HepG2 (cell line): Measurements from ENCODE around the gene SERPINF2. TPM values are rescaled to one million over a fixed set of nuclear protein-coding genes. Genes with fewer than 3 reads are reported as not detected.
"Not testable (repeated sequence)": the region's sequence is repeated elsewhere in the genome, so short reads cannot be mapped to it uniquely, and the experiment has no call there.

Experiments
- ATAC-seq: fragments of 200-7000 bp; cut with Tn5 transposase; 3 replicates; pipeline ENCODE4 v1.9.1; 2020; ENCODE audit warnings: mild to moderate bottlenecking, moderate library complexity
- BruUV-seq: library from RNA; stranded (reverse); fragments of 400-500 nt; replicated peaks from 2 replicates; lab custom pipeline; 2021; lab: Mats Ljungman, UMichigan
- CTCF ChIA-PET: fragments of 300-600 bp; formaldehyde crosslinking; extraction: SDS; loops from one replicate; lab custom pipeline; 2021; ENCODE audit warnings: low total read pairs, inconsistent platforms, low intra/inter-chr PET ratio; lab: Yijun Ruan, JAX
- POLR2A ChIA-PET: fragments of 350-600 bp; sonication (Branson Sonifier 250); formaldehyde crosslinking; loops from one replicate; lab custom pipeline; 2020; ENCODE audit warnings: antibody characterized with exemption, inconsistent platforms; lab: Yijun Ruan, JAX
- DNase-seq: peaks from one replicate; pipeline ENCODE4 v3.0.0-alpha.2; 2015; ENCODE audit warnings: low spot score
- FAIRE-seq: peaks from 3 replicates; lab custom pipeline; 2011; peaks lifted over from hg19 to GRCh38; lab: Jason Lieb, UNC
- H2AFZ ChIP-seq: one replicate; pipeline ENCODE4 v1.6.1; 2011; ENCODE audit warnings: low read length, inconsistent platforms
- H3K27ac ChIP-seq: fragments of 300-600 bp; 3 replicates; pipeline ENCODE4 v1.8.0; 2011; ENCODE audit warnings: mixed run types, mild to moderate bottlenecking, mixed read lengths, low read length, inconsistent platforms; ENCODE audit not compliant: insufficient read depth; ENCODE audit errors: extremely low read length
- H3K27me3 ChIP-seq, 2 experiments: fragments of 200-600 bp in 1 of 2; 2 replicates in 1 of 2; 3 replicates in 1 of 2; pipeline versions ENCODE4 v1.6.0 to v1.8.0; 2011; ENCODE audit warnings: low read length in 2 of 2, mild to moderate bottlenecking in 2 of 2, moderate library complexity in 2 of 2, inconsistent platforms in 1 of 2; ENCODE audit not compliant: insufficient read depth in 2 of 2, control insufficient read depth in 1 of 2
- H3K36me3 ChIP-seq, 2 experiments: fragments of 200-600 bp in 1 of 2; replicated peaks in 1 of 2; 2 replicates in 1 of 2; 3 replicates in 1 of 2; pipeline versions ENCODE4 v1.5.1 to v1.8.0; 2011; ENCODE audit warnings: low read length in 2 of 2, inconsistent platforms in 1 of 2; ENCODE audit not compliant: insufficient read depth in 2 of 2, control insufficient read depth in 1 of 2
- H3K4me1 ChIP-seq: 2 replicates; pipeline ENCODE4 v1.5.1; 2012; ENCODE audit warnings: low read length, inconsistent platforms; ENCODE audit not compliant: insufficient read depth
- H3K4me2 ChIP-seq: 2 replicates; pipeline ENCODE4 v1.6.0; 2011; ENCODE audit warnings: low read depth, low read length, inconsistent platforms
- H3K4me3 ChIP-seq, 3 experiments: fragments of 200-600 bp in 1 of 3; sonication (generic), shearing (Covaris generic) in 1 of 3; replicated peaks in 1 of 3; 2 replicates each; pipeline ENCODE4 v1.5.1; 2011 to 2016; ENCODE audit warnings: low read length in 3 of 3, inconsistent platforms in 2 of 3, low read depth in 2 of 3, mild to moderate bottlenecking in 2 of 3, control low read depth in 1 of 3, mixed read lengths in 1 of 3; ENCODE audit not compliant: insufficient read depth in 1 of 3
- H3K79me2 ChIP-seq: one replicate; pipeline ENCODE4 v1.6.1; 2011; ENCODE audit warnings: low read length, inconsistent platforms; ENCODE audit not compliant: insufficient read depth
- H3K9ac ChIP-seq: 2 replicates; pipeline ENCODE4 v1.6.0; 2011; ENCODE audit warnings: mild to moderate bottlenecking, low read depth, low read length, inconsistent platforms; ENCODE audit not compliant: insufficient read depth
- H3K9me3 ChIP-seq: 2 replicates; pipeline ENCODE4 v1.5.1; 2012; ENCODE audit warnings: mild to moderate bottlenecking, low read length
- H4K20me1 ChIP-seq: 2 replicates; pipeline ENCODE4 v1.6.0; 2011; ENCODE audit warnings: inconsistent platforms, mild to moderate bottlenecking, low read length, moderate library complexity; ENCODE audit not compliant: insufficient read depth
- AGO2 ChIP-seq: fragments of 200-400 bp; formaldehyde crosslinking; optimal IDR thresholded peaks from 2 replicates; pipeline ENCODE3; 2017; ENCODE audit warnings: mild to moderate bottlenecking, low read depth, low read length, moderate library complexity
- ATF7 ChIP-seq, 2 experiments: fragments of 450-650 bp in 1 of 2; sonication (generic) in 1 of 2; formaldehyde crosslinking in 1 of 2; IDR thresholded peaks; 2 replicates each; pipeline versions ENCODE4 v1.4.0 to v1.6.1; 2016 to 2020; ENCODE audit warnings: antibody characterized with exemption in 1 of 2, mild to moderate bottlenecking in 1 of 2, missing genetic modification reagents in 1 of 2
- HNRNPL ChIP-seq: fragments of 200-400 bp; formaldehyde crosslinking; IDR thresholded peaks from 2 replicates; pipeline ENCODE4 v1.6.1; 2017; ENCODE audit warnings: mild to moderate bottlenecking, low read depth, low read length
- KMT2A ChIP-seq: sonication (generic); formaldehyde crosslinking; IDR thresholded peaks from 2 replicates; pipeline ENCODE4 v1.4.0; 2020; ENCODE audit warnings: missing genetic modification reagents
- NCOA2 ChIP-seq: sonication (generic); formaldehyde crosslinking; IDR thresholded peaks from 2 replicates; pipeline ENCODE4 v1.8.0; 2022; ENCODE audit warnings: inconsistent platforms
- XRCC5 ChIP-seq: fragments of 200-400 bp; formaldehyde crosslinking; optimal IDR thresholded peaks from 2 replicates; pipeline ENCODE3; 2017; ENCODE audit warnings: mild to moderate bottlenecking, low read length
- ZFP90 ChIP-seq: sonication (generic); formaldehyde crosslinking; IDR thresholded peaks from 2 replicates; pipeline ENCODE4 v1.8.0; 2022; ENCODE audit warnings: missing genetic modification reagents, mild to moderate bottlenecking, inconsistent platforms, borderline replicate concordance
- ZMYM2 ChIP-seq: sonication (generic); formaldehyde crosslinking; IDR thresholded peaks from 2 replicates; pipeline ENCODE4 v1.8.0; 2022; ENCODE audit warnings: mild to moderate bottlenecking, missing genetic modification reagents
- ZMYM3 ChIP-seq: sonication (generic); formaldehyde crosslinking; IDR thresholded peaks from 2 replicates; pipeline ENCODE4 v1.5.1; 2020; ENCODE audit warnings: mild to moderate bottlenecking, missing genetic modification reagents
- ZNF207 ChIP-seq: fragments of 450-650 bp; IDR thresholded peaks from 2 replicates; pipeline ENCODE4 v1.6.1; 2016; ENCODE audit warnings: antibody characterized with exemption, borderline replicate concordance
- ZNF562 ChIP-seq: sonication (generic); formaldehyde crosslinking; IDR thresholded peaks from 2 replicates; pipeline ENCODE4 v1.8.0; 2022; ENCODE audit warnings: missing genetic modification reagents, borderline replicate concordance
- ZNF891 ChIP-seq: sonication (generic); formaldehyde crosslinking; IDR thresholded peaks from 2 replicates; pipeline ENCODE4 v1.5.0; 2020; ENCODE audit warnings: mild to moderate bottlenecking, missing genetic modification reagents
- WGBS: methylation state at CpG from one replicate; pipeline ENCODE4 v1.1.6; 2017; ENCODE audit warnings: low lambda C conversion rate; 5-methylcytosine and 5-hydroxymethylcytosine counted together
- in situ Hi-C: cut with HindIII; loops from 2 replicates; pipeline ENCODE4 v1.10.0; 2017; ENCODE audit warnings: low pct_unique_long_range_greater_than_20kb; ENCODE audit not compliant: extremely low pct_ligation_motif_present
- intact Hi-C: fragments of 100-400 bp; cut with micrococcal nuclease; formaldehyde crosslinking; loops from one replicate; pipeline ENCODE4 v1.10.0; 2022; ENCODE audit not compliant: unreplicated experiment
- polyA plus RNA-seq, 8 experiments: library from polyadenylated mRNA; depleted of rRNA in 3 of 8; stranded (reverse) in 7 of 8; unstranded in 1 of 8; fragments of >200 nt; fragmentation: Illumina TruSeq in 4 of 8; extraction: Trizol in 4 of 8; gene quantifications; 2 replicates each; pipeline versions ENCODE4 v1.2.1 to v1.2.3, GENCODE V29; 2011 to 2016; ENCODE audit warnings: low read depth in 4 of 8, missing spikeins in 1 of 8, mixed read lengths in 1 of 8; ENCODE audit not compliant: insufficient read depth in 1 of 8
- total RNA-seq, 5 experiments: library from RNA; depleted of rRNA; stranded (reverse); fragments of >200 nt; fragmentation: Illumina TruSeq; extraction: Trizol; gene quantifications; 2 replicates each; pipeline ENCODE4 v1.2.3, GENCODE V29; 2016; ENCODE audit warnings: low read depth in 1 of 5
- TF ChIP-seq, protein P1 (sequence below): sonication (generic); formaldehyde crosslinking; IDR thresholded peaks from 2 replicates; pipeline ENCODE4 v1.5.0; 2020; ENCODE audit warnings: missing genetic modification reagents
- TF ChIP-seq, protein P2 (sequence below): sonication (generic); formaldehyde crosslinking; IDR thresholded peaks from 2 replicates; pipeline ENCODE4 v1.5.1; 2020; ENCODE audit warnings: mild to moderate bottlenecking, moderate library complexity, missing genetic modification reagents
- TF ChIP-seq, protein P3 (sequence below): IDR thresholded peaks from 2 replicates; pipeline ENCODE4 v1.6.1; 2016; ENCODE audit warnings: mild to moderate bottlenecking, missing biosample characterization, missing genetic modification reagents

SERPINF2 gene
- total and polyA plus RNA-seq, 2 of the 13 experiments (the other 11 are each of a cell fraction or from before 2014, with no cell fraction given) = 309 to 548 TPM

DNA sequence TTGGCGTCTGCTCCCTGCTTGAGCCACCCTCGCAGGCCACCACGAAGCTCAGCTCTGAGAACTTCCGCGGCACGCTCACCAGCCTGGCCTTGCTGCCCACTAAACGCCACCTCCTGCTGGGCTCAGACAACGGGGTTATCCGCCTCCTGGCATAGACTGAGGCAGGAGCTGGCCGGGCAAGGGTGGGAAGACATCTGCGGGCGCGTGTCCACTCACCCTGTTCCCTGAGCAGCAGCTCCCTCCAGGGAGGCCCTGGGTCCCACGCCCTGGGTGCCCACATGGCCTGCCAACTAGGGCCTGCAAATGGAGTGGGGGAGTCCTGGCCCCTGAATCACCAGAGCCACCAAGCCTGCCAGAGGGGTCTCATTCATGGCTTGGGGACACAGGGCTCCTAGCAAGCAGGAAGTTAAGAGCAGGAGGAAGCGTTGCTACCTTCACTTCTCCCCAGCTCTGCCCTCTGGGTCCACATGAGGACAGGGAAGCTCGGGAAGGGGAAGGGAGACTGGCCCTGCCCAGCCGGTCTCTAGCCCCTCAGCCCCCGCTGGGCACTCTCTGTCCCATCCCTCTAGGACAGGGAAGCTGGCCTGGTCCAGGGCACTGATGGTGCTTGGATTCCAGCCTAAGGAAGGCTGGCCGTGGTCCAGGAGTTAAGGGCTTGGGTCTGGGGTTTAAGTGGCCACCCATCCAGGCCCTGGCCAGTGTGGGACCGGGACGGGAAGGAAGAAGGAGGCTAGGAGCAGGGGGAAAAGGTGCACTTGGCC is 5.0 kb upstream of the SERPINF2 start (continued):
- TF ChIP-seq HNRNPL (peak; percentile 70; the same call in 1 of the 2 replicates), ZFP90 (CRISPR knock-in tag) (no peak), ZNF891 (CRISPR knock-in tag) (0 out of 2 replicates have a peak, but pooled peaks have one; percentile 26), ZNF562 (no peak), ZMYM3 (CRISPR knock-in tag) (no peak), KMT2A (CRISPR knock-in tag) (no peak), AGO2 (peak; percentile 70), ZMYM2 (CRISPR knock-in tag) (no peak), ATF7 (IDR thresholded peaks at IDR 0.05) (no peak), ATF7 (CRISPR knock-in tag; IDR thresholded peaks at IDR 0.05) (0 out of 2 replicates have a peak, but pooled peaks have one; percentile 15), NCOA2 (CRISPR knock-in tag) (no peak), XRCC5 (peak; percentile 47), ZNF207 (no peak)
- TF ChIP-seq, protein P1, sequence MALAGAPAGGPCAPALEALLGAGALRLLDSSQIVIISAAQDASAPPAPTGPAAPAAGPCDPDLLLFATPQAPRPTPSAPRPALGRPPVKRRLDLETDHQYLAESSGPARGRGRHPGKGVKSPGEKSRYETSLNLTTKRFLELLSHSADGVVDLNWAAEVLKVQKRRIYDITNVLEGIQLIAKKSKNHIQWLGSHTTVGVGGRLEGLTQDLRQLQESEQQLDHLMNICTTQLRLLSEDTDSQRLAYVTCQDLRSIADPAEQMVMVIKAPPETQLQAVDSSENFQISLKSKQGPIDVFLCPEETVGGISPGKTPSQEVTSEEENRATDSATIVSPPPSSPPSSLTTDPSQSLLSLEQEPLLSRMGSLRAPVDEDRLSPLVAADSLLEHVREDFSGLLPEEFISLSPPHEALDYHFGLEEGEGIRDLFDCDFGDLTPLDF (CRISPR knock-in tag) = no peak
- TF ChIP-seq, protein P2, sequence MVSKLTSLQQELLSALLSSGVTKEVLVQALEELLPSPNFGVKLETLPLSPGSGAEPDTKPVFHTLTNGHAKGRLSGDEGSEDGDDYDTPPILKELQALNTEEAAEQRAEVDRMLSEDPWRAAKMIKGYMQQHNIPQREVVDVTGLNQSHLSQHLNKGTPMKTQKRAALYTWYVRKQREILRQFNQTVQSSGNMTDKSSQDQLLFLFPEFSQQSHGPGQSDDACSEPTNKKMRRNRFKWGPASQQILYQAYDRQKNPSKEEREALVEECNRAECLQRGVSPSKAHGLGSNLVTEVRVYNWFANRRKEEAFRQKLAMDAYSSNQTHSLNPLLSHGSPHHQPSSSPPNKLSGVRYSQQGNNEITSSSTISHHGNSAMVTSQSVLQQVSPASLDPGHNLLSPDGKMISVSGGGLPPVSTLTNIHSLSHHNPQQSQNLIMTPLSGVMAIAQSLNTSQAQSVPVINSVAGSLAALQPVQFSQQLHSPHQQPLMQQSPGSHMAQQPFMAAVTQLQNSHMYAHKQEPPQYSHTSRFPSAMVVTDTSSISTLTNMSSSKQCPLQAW (CRISPR knock-in tag) = 0 out of 2 replicates have a peak, but pooled peaks have one; percentile 16
- TF ChIP-seq, protein P3, sequence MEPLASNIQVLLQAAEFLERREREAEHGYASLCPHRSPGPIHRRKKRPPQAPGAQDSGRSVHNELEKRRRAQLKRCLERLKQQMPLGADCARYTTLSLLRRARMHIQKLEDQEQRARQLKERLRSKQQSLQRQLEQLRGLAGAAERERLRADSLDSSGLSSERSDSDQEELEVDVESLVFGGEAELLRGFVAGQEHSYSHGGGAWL (CRISPR knock-in tag) = no peak

GRCh38 chr17:1741899-1742298 is 772 bp upstream of the SERPINF2 start:
- BruUV-seq, CTCF ChIA-PET, FAIRE-seq, DNase-seq, H2AFZ ChIP-seq, H3K27me3 ChIP-seq, in situ Hi-C loops, H3K9me3 ChIP-seq: not testable (repeated sequence)
- Histone ChIP-seq H3K79me2 (peaks cover 36% of the 10 kb centered on the region), H3K27ac (peak overlapping the region; percentile 84), H4K20me1 (peaks cover 14% of the 10 kb centered on the region; the same call in 1 of the 2 replicates), H3K4me3 (peak overlapping the region in 2 of 3 experiments; percentile 4 to 83; a peak in 2 of 6 replicates), H3K4me1 (peaks cover 59% of the 10 kb centered on the region), H3K9ac (peak overlapping the region; percentile 71), H3K36me3 (peaks cover 5 to 13% of the 10 kb centered on the region in 2 experiments; a peak in 3 of 5 replicates), H3K4me2 (peak overlapping the region; percentile 88)
- intact Hi-C loops = loop anchor here (1.0 to 2.0 kb wide), 2 partner anchors 20 to 25 kb away; partner anchors contain the start of gene SERPINF1
- 71% methylated on average over 7 of the region's 7 CpGs for WGBS
- POLR2A ChIA-PET = interaction anchor here (0.6 to 16.4 kb wide), 11 partner anchors 9 to 256 kb away, joined by 3 to 299 read pairs (median 7); partner anchors contain the start of genes RILP, SERPINF1 and WDR81
- peak; percentile 3; the same call in 2 of the 3 replicates for ATAC-seq
